Vagina (tissue), 2 donors: ENCODE data around the gene SLC5A2. TPM values are rescaled to one million over a fixed set of nuclear protein-coding genes. Genes with fewer than 3 reads are reported as not detected.

ENCODE experiments used
- DNase-seq, 2 donors: peaks; one replicate each; pipeline ENCODE4 v3.0.0-alpha.2; 2017; ENCODE audit errors: extremely low spot score in 2 of 2
- H3K27ac ChIP-seq: fragments of 200-600 bp; sonication (generic); one replicate; pipeline ENCODE4 v1.5.1; 2019
- H3K27me3 ChIP-seq: fragments of 200-600 bp; sonication (generic); one replicate; pipeline ENCODE4 v1.5.1; 2019
- H3K36me3 ChIP-seq, 2 donors: fragments of 200-600 bp; sonication (generic); one replicate each; pipeline ENCODE4 v1.5.1; 2017 to 2019
- H3K4me1 ChIP-seq: fragments of 200-600 bp; sonication (generic); one replicate; pipeline ENCODE4 v1.5.1; 2019
- H3K4me3 ChIP-seq, 2 donors: fragments of 200-600 bp; sonication (generic); 1 replicate in 1 of 2; 2 replicates in 1 of 2; pipeline ENCODE4 v1.5.1; 2016 to 2019
- H3K9me3 ChIP-seq: fragments of 200-600 bp; sonication (generic); one replicate; pipeline ENCODE4 v1.5.1; 2019
- CTCF ChIP-seq, 3 experiments: fragments of 450-650 bp in 2 of 3; fragments of 200-600 bp in 1 of 3; sonication (generic) in 1 of 3; IDR thresholded peaks; one replicate each; pipeline ENCODE4 v1.5.1; 2017 to 2019; ENCODE audit warnings: antibody characterized with exemption in 3 of 3, mild to moderate bottlenecking in 2 of 3, moderate library complexity in 2 of 3
- POLR2A ChIP-seq, 2 donors: fragments of 450-650 bp; IDR thresholded peaks; one replicate each; pipeline ENCODE4 v1.6.1; 2017; ENCODE audit warnings: antibody characterized with exemption in 2 of 2, mild to moderate bottlenecking in 2 of 2, moderate library complexity in 2 of 2
- POLR2AphosphoS5 ChIP-seq, 2 donors: sonication (generic); formaldehyde crosslinking; IDR thresholded peaks; one replicate each; pipeline ENCODE4 v1.9.0; 2017; ENCODE audit warnings: antibody characterized with exemption in 2 of 2, mild to moderate bottlenecking in 2 of 2, low read depth in 1 of 2; ENCODE audit not compliant: insufficient read depth in 1 of 2
- intact Hi-C: fragments of 100-400 bp; cut with DNase I; formaldehyde crosslinking; loops from one replicate; pipeline ENCODE4 v1.15.1; 2023
- total RNA-seq: library from RNA; depleted of rRNA; stranded (reverse); fragments of >200 nt; gene quantifications from one replicate; pipeline ENCODE4 v1.2.3, GENCODE V29; 2016

Gene SLC5A2
- total RNA-seq, 1 donor from 2014 or later: not detected

DNA sequence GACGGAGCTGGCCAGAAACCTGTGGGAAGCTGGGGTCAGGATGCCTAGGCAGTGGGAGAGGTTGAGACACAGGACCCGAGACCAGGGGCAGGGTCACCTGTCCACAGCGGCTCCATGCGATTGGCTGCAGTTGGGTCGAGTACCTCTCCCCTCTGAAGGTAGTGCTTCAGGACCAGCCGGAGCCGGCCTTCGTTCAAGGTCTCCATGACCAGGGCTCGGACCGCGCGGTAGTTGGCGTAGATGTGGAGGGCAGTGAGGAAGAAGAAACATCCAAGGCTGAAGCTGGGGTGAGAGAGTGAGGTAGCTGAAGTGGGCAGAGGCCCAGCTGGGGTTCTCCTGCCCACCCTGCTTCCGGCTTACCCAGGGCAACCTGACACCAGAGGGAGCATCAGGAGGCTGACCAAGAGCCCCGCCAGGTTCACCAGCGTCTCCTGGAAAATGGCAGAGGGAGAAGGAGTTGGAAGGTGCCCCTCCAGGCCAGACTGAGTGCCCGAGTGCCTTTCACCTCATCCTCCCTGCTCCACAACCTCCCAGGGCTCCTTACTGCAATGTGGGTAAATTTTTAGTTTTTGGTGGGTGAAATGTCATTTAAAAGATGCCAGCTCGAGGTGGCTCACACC is 10.7 kb downstream of the SLC5A2 start:
- DNase-seq: no peak
- Histone ChIP-seq H3K9me3 (no peaks in the 10 kb centered on the region), H3K27ac (no peak overlapping the region), H3K36me3 (peaks cover 0 to 65% of the 10 kb centered on the region in 2 donors), H3K27me3 (no peaks in the 10 kb centered on the region), H3K4me1 (peaks cover 3% of the 10 kb centered on the region), H3K4me3 (no peak overlapping the region)
- TF ChIP-seq POLR2A (IDR thresholded peaks at IDR 0.05) (no peak), POLR2AphosphoS5 (IDR thresholded peaks at IDR 0.05; ENCODE audit: insufficient read depth in 1 of 2, low read depth in 1 of 2) (no peak), CTCF (IDR thresholded peaks at IDR 0.05) (no peak)
- intact Hi-C loops: no loop called here

- intact Hi-C loops: no loop called here
- H3K4me1 ChIP-seq: no peaks in the 10 kb centered on the region
These were observed 13.7 kb downstream of the SLC5A2 start for GRCh38 chr16:31496670-31497069.

DNA sequence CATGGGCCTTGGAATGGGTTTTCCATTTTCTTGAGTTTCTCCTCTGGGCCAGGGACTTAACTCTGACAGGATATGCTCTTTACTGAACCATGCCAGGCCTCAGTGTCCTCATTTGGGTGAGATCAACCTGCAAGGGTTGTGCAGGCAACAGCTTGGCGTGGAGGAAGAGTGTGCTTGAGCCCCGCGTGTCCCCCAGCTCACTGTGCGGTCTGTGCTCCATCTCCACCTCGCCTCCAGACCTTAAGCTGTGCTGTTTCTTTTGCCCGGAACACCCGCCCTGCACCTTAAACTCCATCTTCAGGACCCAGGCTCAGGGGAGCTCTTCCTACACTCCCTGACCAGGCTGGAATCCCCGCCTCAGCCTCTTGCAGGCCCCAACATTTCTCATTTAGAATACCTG is 15.6 kb downstream of the SLC5A2 start:
- H3K36me3 ChIP-seq: peaks cover 0 to 58% of the 10 kb centered on the region in 2 donors

More at GRCh38 chr16:31496670-31497069, 13.7 kb downstream of the SLC5A2 start:
- H3K27ac ChIP-seq: no peak overlapping the region
- H3K4me3 ChIP-seq: no peak overlapping the region
- peaks cover 0 to 76% of the 10 kb centered on the region in 2 donors for H3K36me3 ChIP-seq
- H3K9me3 ChIP-seq: no peaks in the 10 kb centered on the region
- DNase-seq: no peak
- TF ChIP-seq POLR2AphosphoS5 (IDR thresholded peaks at IDR 0.05; ENCODE audit: insufficient read depth in 1 of 2, low read depth in 1 of 2) (no peak), POLR2A (IDR thresholded peaks at IDR 0.05) (no peak), CTCF (IDR thresholded peaks at IDR 0.05) (no peak)
- H3K27me3 ChIP-seq: no peaks in the 10 kb centered on the region

GRCh38 chr16:31499928-31500327 is 17.0 kb downstream of the SLC5A2 start:
- H3K36me3 ChIP-seq: peaks cover 0 to 51% of the 10 kb centered on the region in 2 donors
- no peak overlapping the region for H3K27ac ChIP-seq
- intact Hi-C loops: no loop called here
- no peak for DNase-seq
- H3K27me3 ChIP-seq: no peaks in the 10 kb centered on the region
- no peak for TF ChIP-seq POLR2AphosphoS5 (IDR thresholded peaks at IDR 0.05; ENCODE audit: insufficient read depth in 1 of 2, low read depth in 1 of 2)
- no peak for TF ChIP-seq POLR2A (IDR thresholded peaks at IDR 0.05)
- no peak for TF ChIP-seq CTCF (IDR thresholded peaks at IDR 0.05)
- no peaks in the 10 kb centered on the region for H3K9me3 ChIP-seq
- H3K4me3 ChIP-seq: no peak overlapping the region
- H3K4me1 ChIP-seq: no peaks in the 10 kb centered on the region

More for the DNA sequence above, 15.6 kb downstream of the SLC5A2 start:
- no peak overlapping the region for H3K4me3 ChIP-seq
- no peaks in the 10 kb centered on the region for H3K4me1 ChIP-seq
- no peaks in the 10 kb centered on the region for H3K27me3 ChIP-seq
- H3K27ac ChIP-seq: no peak overlapping the region
- no peak for DNase-seq
- intact Hi-C loops: no loop called here
- no peaks in the 10 kb centered on the region for H3K9me3 ChIP-seq
- TF ChIP-seq POLR2A (IDR thresholded peaks at IDR 0.05): no peak

GRCh38 chr16:31501226-31501965 is 18.5 kb downstream of the SLC5A2 start:
- Histone ChIP-seq H3K4me3 (no peak overlapping the region), H3K36me3 (peaks cover 0 to 38% of the 10 kb centered on the region in 2 donors), H3K27ac (no peak overlapping the region), H3K4me1 (peaks cover 8% of the 10 kb centered on the region), H3K9me3 (no peaks in the 10 kb centered on the region), H3K27me3 (no peaks in the 10 kb centered on the region)
- TF ChIP-seq CTCF (IDR thresholded peaks at IDR 0.05): no peak
- TF ChIP-seq POLR2AphosphoS5 (IDR thresholded peaks at IDR 0.05; ENCODE audit: insufficient read depth in 1 of 2, low read depth in 1 of 2): no peak
- TF ChIP-seq POLR2A (IDR thresholded peaks at IDR 0.05): no peak
- DNase-seq: no peak
- intact Hi-C loops: no loop called here
